ENCODE results near the gene BNIP3.
A peak's percentile ranks its signal among the peaks of the same experiment; 100 is the strongest.

BNIP3 gene

GRCh38 chr10:131981429-131982184, at the start of gene BNIP3:
Gene BNIP3 (minus strand): TSS chr10:131981923. CDS start chr10:131981806, 117 bp downstream.
- peak; percentile 95 for DNase-seq (ENCODE audit: low read depth)

- no peak for DNase-seq (ENCODE audit: low read depth)
These were observed 49.3 kb upstream of the BNIP3 start for GRCh38 chr10:132030898-132031463.

GRCh38 chr10:132028706-132029105, 47.0 kb upstream of the BNIP3 start:
- no peak for DNase-seq (ENCODE audit: low read depth)

GRCh38 chr10:132027423-132027983, 45.8 kb upstream of the BNIP3 start:
- DNase-seq (ENCODE audit: low read depth), result peak; percentile 73

GRCh38 chr10:132023092-132023811, 41.5 kb upstream of the BNIP3 start:
- peak; percentile 72 for DNase-seq (ENCODE audit: low read depth)

GRCh38 chr10:132022241-132022640, 40.5 kb upstream of the BNIP3 start:
- DNase-seq (ENCODE audit: low read depth), result no peak

GRCh38 chr10:132021504-132022143, 39.9 kb upstream of the BNIP3 start:
- no peak for DNase-seq (ENCODE audit: low read depth)

GRCh38 chr10:132021046-132021445, 39.3 kb upstream of the BNIP3 start:
- no peak for DNase-seq (ENCODE audit: low read depth)

GRCh38 chr10:132020456-132020855, 38.7 kb upstream of the BNIP3 start:
- no peak for DNase-seq (ENCODE audit: low read depth)

- no peak for DNase-seq (ENCODE audit: low read depth)
These were observed 37.6 kb upstream of the BNIP3 start for GRCh38 chr10:132019366-132019765.

- DNase-seq (ENCODE audit: low read depth), result no peak
These were observed 36.7 kb upstream of the BNIP3 start for GRCh38 chr10:132018446-132018845.

- no peak for DNase-seq (ENCODE audit: low read depth)
These were observed 34.8 kb upstream of the BNIP3 start for GRCh38 chr10:132016514-132016913.

GRCh38 chr10:132011445-132011844, 29.7 kb upstream of the BNIP3 start:
- no peak for DNase-seq (ENCODE audit: low read depth)

- no peak for DNase-seq (ENCODE audit: low read depth)
These were observed 29.3 kb upstream of the BNIP3 start for GRCh38 chr10:132011024-132011423.

- no peak for DNase-seq (ENCODE audit: low read depth)
These were observed 28.8 kb upstream of the BNIP3 start for GRCh38 chr10:132010483-132010882.

GRCh38 chr10:132009575-132009974, 27.9 kb upstream of the BNIP3 start:
- no peak for DNase-seq (ENCODE audit: low read depth)

GRCh38 chr10:132007681-132008080, 26.0 kb upstream of the BNIP3 start:
- DNase-seq (ENCODE audit: low read depth), result no peak

- DNase-seq (ENCODE audit: low read depth), result no peak
These were observed 25.2 kb upstream of the BNIP3 start for GRCh38 chr10:132006966-132007365.

- DNase-seq (ENCODE audit: low read depth), result no peak
These were observed 23.4 kb upstream of the BNIP3 start for GRCh38 chr10:132005147-132005546.

- DNase-seq (ENCODE audit: low read depth), result no peak
These were observed 22.3 kb upstream of the BNIP3 start for GRCh38 chr10:132004052-132004451.

- DNase-seq (ENCODE audit: low read depth), result no peak
These were observed 21.7 kb upstream of the BNIP3 start for GRCh38 chr10:132003282-132003924.

GRCh38 chr10:132002004-132002403, 20.3 kb upstream of the BNIP3 start:
- no peak for DNase-seq (ENCODE audit: low read depth)
